Liver (tissue), 9 donors: Measurements from ENCODE around the gene ASCL2. TPM values are rescaled to one million over a fixed set of nuclear protein-coding genes. Genes with fewer than 3 reads are reported as not detected.

Experiments
- DNase-seq: peaks from one replicate; pipeline ENCODE4 v3.0.0-alpha.2; 2017; ENCODE audit warnings: low spot score
- H3K27ac ChIP-seq, 2 donors: one replicate each; pipeline ENCODE4 v1.7.0; 2013; ENCODE audit warnings: inconsistent platforms in 2 of 2, low read length in 2 of 2, control low read depth in 1 of 2, low read depth in 1 of 2, mild to moderate bottlenecking in 1 of 2
- H3K27me3 ChIP-seq, 4 donors: one replicate each; pipeline versions ENCODE4 v1.6.1 to v1.7.0; 2013; ENCODE audit warnings: low read length in 3 of 4, inconsistent platforms in 1 of 4, mild to moderate bottlenecking in 1 of 4, moderate library complexity in 1 of 4; ENCODE audit not compliant: control insufficient read depth in 4 of 4, insufficient read depth in 4 of 4
- H3K36me3 ChIP-seq, 4 donors: one replicate each; pipeline versions ENCODE4 v1.6.1 to v1.7.0; 2013; ENCODE audit warnings: low read length in 3 of 4, mild to moderate bottlenecking in 3 of 4, low read depth in 1 of 4, moderate library complexity in 1 of 4; ENCODE audit not compliant: control insufficient read depth in 4 of 4, insufficient read depth in 3 of 4
- H3K4me1 ChIP-seq, 4 donors: one replicate each; pipeline versions ENCODE4 v1.6.1 to v1.7.0; 2013; ENCODE audit warnings: low read length in 3 of 4, mild to moderate bottlenecking in 3 of 4, moderate library complexity in 1 of 4; ENCODE audit not compliant: control insufficient read depth in 4 of 4, insufficient read depth in 4 of 4
- H3K4me3 ChIP-seq, 3 donors: one replicate each; pipeline versions ENCODE4 v1.6.1 to v1.7.0; 2013; ENCODE audit warnings: low read length in 3 of 3, control low read depth in 1 of 3, low read depth in 1 of 3, mild to moderate bottlenecking in 1 of 3
- H3K9ac ChIP-seq, 2 donors: one replicate each; pipeline ENCODE4 v1.7.0; 2013; ENCODE audit warnings: low read length in 2 of 2, mild to moderate bottlenecking in 2 of 2, moderate library complexity in 2 of 2, control low read depth in 1 of 2, low read depth in 1 of 2
- H3K9me3 ChIP-seq, 4 donors: one replicate each; pipeline versions ENCODE4 v1.6.1 to v1.7.0; 2013; ENCODE audit warnings: low read length in 3 of 4; ENCODE audit not compliant: control insufficient read depth in 4 of 4
- CTCF ChIP-seq: fragments of 150-350 bp; IDR thresholded peaks from 2 replicates; pipeline ENCODE4 v1.5.1; 2017; ENCODE audit warnings: improper control_type of control experiment, low read depth, low read length; ENCODE audit not compliant: missing input control
- EGR1 ChIP-seq, 2 donors: IDR thresholded peaks; 2 replicates each; pipeline ENCODE4 v1.6.1; 2016 to 2018; ENCODE audit warnings: antibody characterized with exemption in 2 of 2, low read depth in 2 of 2
- FOXA2 ChIP-seq: IDR thresholded peaks from 2 replicates; pipeline ENCODE4 v1.6.1; 2016; ENCODE audit warnings: antibody characterized with exemption
- GABPA ChIP-seq, 2 donors: IDR thresholded peaks in 1 of 2; conservative IDR thresholded peaks in 1 of 2; 2 replicates each; pipeline ENCODE4 v1.6.1; 2016; ENCODE audit warnings: antibody characterized with exemption in 2 of 2, mild to moderate bottlenecking in 1 of 2, moderate library complexity in 1 of 2
- HNF4A ChIP-seq, 2 donors: conservative IDR thresholded peaks; 2 replicates each; pipeline ENCODE4 v1.6.1; 2016; ENCODE audit warnings: antibody characterized with exemption in 2 of 2, mild to moderate bottlenecking in 2 of 2
- HNF4G ChIP-seq: IDR thresholded peaks from 2 replicates; pipeline ENCODE4 v1.6.1; 2016; ENCODE audit warnings: antibody characterized with exemption
- MAX ChIP-seq: IDR thresholded peaks from 2 replicates; pipeline ENCODE4 v1.6.1; 2016; ENCODE audit warnings: antibody characterized with exemption
- NR2F2 ChIP-seq: IDR thresholded peaks from 2 replicates; pipeline ENCODE4 v1.6.1; 2016; ENCODE audit warnings: antibody characterized with exemption
- RAD21 ChIP-seq, 2 donors: IDR thresholded peaks; 2 replicates each; pipeline ENCODE4 v1.6.1; 2016; ENCODE audit warnings: antibody characterized with exemption in 2 of 2, mild to moderate bottlenecking in 2 of 2
- RXRA ChIP-seq, 2 donors: IDR thresholded peaks; 2 replicates each; pipeline ENCODE4 v1.6.1; 2017 to 2018; ENCODE audit warnings: antibody characterized with exemption in 2 of 2, mild to moderate bottlenecking in 1 of 2
- TAF1 ChIP-seq: conservative IDR thresholded peaks from 2 replicates; pipeline ENCODE4 v1.6.1; 2016; ENCODE audit warnings: antibody characterized with exemption, mild to moderate bottlenecking
- YY1 ChIP-seq: IDR thresholded peaks from 2 replicates; pipeline ENCODE4 v1.6.1; 2016; ENCODE audit warnings: antibody characterized with exemption, mild to moderate bottlenecking
- ZBTB33 ChIP-seq: IDR thresholded peaks from 2 replicates; pipeline ENCODE4 v1.6.1; 2016; ENCODE audit warnings: antibody characterized with exemption
- WGBS: extraction: QIAGEN DNeasy Blood & Tissue Kit; methylation state at CpG from one replicate; pipeline ENCODE4 v1.1.7; 2013; 5-methylcytosine and 5-hydroxymethylcytosine counted together
- polyA plus RNA-seq, 2 donors: library from polyadenylated mRNA; stranded (reverse) in 1 of 2; unstranded in 1 of 2; fragments of 200-250 nt in 1 of 2; fragments of >200 nt in 1 of 2; fragmentation: Nextera tagmentation in 1 of 2; extraction: Ambion mirVana in 1 of 2; gene quantifications; one replicate each; pipeline versions ENCODE4 v1.2.1 to v1.2.3, GENCODE V29; 2013 to 2015
- total RNA-seq, 2 donors: library from RNA; depleted of rRNA; stranded (reverse); fragments of >200 nt; gene quantifications; one replicate each; pipeline ENCODE4 v1.2.3, GENCODE V29; 2014
- TF ChIP-seq, protein P1 (sequence below): IDR thresholded peaks from 2 replicates; pipeline ENCODE4 v1.6.1; 2016; ENCODE audit warnings: antibody characterized with exemption, mild to moderate bottlenecking
- TF ChIP-seq, protein P2 (sequence below): IDR thresholded peaks from 2 replicates; pipeline ENCODE4 v1.6.1; 2016; ENCODE audit warnings: antibody characterized with exemption
- donor health status: healthy.
- donor health status: healthy.
- donor health status: healthy.
- donor health status: healthy.
- donor health status: healthy.

Gene ASCL2
- total and polyA plus RNA-seq, 4 donors, result 0.17 to 0.47 (median 0.32) TPM

DNA sequence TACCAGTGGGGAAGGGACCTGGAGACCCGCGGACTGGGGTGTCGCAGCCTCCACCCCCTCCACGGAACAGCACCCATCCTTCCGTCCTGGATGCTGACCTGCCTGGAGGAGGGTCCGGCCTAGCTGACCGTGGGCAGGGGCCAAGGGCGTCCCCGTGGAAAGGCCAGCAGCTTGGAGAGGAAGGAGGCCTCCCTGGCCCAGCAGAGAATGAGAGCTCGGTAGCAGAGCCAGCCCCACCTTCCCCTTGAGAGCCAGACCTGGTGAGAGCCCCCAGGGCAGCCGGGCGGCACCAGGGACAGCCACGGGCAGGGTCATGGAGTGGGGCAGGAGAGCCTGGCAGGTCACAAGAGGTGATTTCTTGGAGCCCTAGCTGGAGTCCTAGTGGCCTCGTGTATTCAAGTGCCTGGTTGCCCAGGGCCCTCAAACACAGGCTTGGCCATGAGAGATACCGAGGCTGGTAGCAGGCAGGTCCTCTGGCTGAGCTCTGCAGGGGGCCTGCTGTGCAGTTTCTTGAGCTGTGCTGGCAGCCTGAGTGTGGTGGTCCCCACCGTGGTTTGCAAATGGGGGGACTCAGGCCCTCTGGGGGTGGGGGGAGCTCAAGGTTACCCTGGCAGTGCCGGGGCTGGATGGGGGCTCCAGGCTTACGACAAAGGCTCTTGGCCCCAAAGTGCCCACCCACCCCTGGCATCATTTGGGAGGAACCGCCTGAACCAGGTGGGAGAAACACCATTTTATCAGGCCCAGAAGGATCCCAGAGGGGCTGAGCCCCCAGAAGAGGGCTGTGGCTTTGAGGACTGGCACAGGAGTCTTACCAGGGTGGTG, 39.1 kb upstream of the ASCL2 start (continued):
- TF ChIP-seq, protein P1, sequence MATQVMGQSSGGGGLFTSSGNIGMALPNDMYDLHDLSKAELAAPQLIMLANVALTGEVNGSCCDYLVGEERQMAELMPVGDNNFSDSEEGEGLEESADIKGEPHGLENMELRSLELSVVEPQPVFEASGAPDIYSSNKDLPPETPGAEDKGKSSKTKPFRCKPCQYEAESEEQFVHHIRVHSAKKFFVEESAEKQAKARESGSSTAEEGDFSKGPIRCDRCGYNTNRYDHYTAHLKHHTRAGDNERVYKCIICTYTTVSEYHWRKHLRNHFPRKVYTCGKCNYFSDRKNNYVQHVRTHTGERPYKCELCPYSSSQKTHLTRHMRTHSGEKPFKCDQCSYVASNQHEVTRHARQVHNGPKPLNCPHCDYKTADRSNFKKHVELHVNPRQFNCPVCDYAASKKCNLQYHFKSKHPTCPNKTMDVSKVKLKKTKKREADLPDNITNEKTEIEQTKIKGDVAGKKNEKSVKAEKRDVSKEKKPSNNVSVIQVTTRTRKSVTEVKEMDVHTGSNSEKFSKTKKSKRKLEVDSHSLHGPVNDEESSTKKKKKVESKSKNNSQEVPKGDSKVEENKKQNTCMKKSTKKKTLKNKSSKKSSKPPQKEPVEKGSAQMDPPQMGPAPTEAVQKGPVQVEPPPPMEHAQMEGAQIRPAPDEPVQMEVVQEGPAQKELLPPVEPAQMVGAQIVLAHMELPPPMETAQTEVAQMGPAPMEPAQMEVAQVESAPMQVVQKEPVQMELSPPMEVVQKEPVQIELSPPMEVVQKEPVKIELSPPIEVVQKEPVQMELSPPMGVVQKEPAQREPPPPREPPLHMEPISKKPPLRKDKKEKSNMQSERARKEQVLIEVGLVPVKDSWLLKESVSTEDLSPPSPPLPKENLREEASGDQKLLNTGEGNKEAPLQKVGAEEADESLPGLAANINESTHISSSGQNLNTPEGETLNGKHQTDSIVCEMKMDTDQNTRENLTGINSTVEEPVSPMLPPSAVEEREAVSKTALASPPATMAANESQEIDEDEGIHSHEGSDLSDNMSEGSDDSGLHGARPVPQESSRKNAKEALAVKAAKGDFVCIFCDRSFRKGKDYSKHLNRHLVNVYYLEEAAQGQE, result no peak
- TF ChIP-seq EGR1 (IDR thresholded peaks at IDR 0.05; ENCODE audit: low read depth in 2 of 2), result no peak

DNA sequence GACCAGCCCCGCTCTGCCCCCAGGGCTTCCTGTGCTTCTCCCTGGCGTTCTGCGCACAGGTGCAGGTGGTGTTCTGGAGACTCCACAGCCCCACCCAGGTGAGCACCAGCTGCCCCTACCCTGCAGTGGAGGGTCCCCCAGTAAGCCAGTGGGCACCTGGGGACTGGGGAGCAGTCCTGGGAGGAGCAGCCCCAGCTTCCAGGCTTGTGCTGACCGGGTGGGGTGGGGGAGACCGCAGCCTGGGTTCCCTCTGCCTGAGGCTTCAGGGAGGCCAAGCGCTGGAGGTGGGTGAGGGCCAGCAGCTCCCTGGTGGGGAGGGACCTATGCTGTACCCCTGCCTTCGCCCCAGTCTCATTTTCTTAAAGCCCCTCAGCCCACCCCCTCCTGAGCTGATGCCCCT, 38.3 kb upstream of the ASCL2 start:
- no peak overlapping the region for H3K27ac ChIP-seq
- H3K4me3 ChIP-seq, result no peak overlapping the region
- H3K27me3 ChIP-seq, result no peaks in the 10 kb centered on the region
- H3K4me1 ChIP-seq, result peaks cover 6 to 27% (median 15%) of the 10 kb centered on the region in 4 donors
- TF ChIP-seq NR2F2 (no peak), RAD21 (IDR thresholded peaks at IDR 0.05) (no peak)
- no peaks in the 10 kb centered on the region for H3K9me3 ChIP-seq
- DNase-seq, result no peak
- no peaks in the 10 kb centered on the region for H3K36me3 ChIP-seq
- H3K9ac ChIP-seq, result no peak overlapping the region
- WGBS, result 82% methylated on average over 7 of the region's 7 CpGs

- H3K9me3 ChIP-seq, result no peaks in the 10 kb centered on the region
- no peaks in the 10 kb centered on the region for H3K36me3 ChIP-seq
- 89% methylated on average over 23 of the region's 23 CpGs for WGBS
- no peak overlapping the region for H3K4me3 ChIP-seq
- no peaks in the 10 kb centered on the region for H3K27me3 ChIP-seq
- no peak overlapping the region for H3K9ac ChIP-seq
- no peak for DNase-seq
- TF ChIP-seq FOXA2, result no peak
- TF ChIP-seq, protein P2, sequence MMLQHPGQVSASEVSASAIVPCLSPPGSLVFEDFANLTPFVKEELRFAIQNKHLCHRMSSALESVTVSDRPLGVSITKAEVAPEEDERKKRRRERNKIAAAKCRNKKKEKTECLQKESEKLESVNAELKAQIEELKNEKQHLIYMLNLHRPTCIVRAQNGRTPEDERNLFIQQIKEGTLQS, result no peak
- TF ChIP-seq, protein P1, result no peak
- no peak for TF ChIP-seq ZBTB33
- TF ChIP-seq YY1, result no peak
- no peak for TF ChIP-seq GABPA (IDR thresholded peaks at IDR 0.05 in 1 of 2, conservative IDR thresholded peaks at IDR 0.05 in 1 of 2)
- TF ChIP-seq CTCF, result no peak
- TF ChIP-seq RAD21 (IDR thresholded peaks at IDR 0.05), result no peak
- TF ChIP-seq RXRA (IDR thresholded peaks at IDR 0.05), result no peak
- TF ChIP-seq HNF4A (conservative IDR thresholded peaks at IDR 0.05), result no peak
- TF ChIP-seq HNF4G, result no peak
- no peak for TF ChIP-seq EGR1 (IDR thresholded peaks at IDR 0.05; ENCODE audit: low read depth in 2 of 2)
- TF ChIP-seq MAX, result no peak
- no peak for TF ChIP-seq NR2F2
- no peak for TF ChIP-seq TAF1
- peaks cover 6 to 37% (median 24%) of the 10 kb centered on the region in 4 donors for H3K4me1 ChIP-seq
- H3K27ac ChIP-seq, result no peak overlapping the region
These were observed 37.3 kb upstream of the ASCL2 start for GRCh38 chr11:2307501-2308331.
